Suprapubic skin (tissue), 4 donors: ENCODE results near the gene ACTG1.

Experiments
- POLR2A ChIP-seq, 2 donors: fragments of 450-650 bp; IDR thresholded peaks; one replicate each; pipeline ENCODE4 v1.6.1; 2017; ENCODE audit warnings: antibody characterized with exemption in 2 of 2, mild to moderate bottlenecking in 2 of 2, moderate library complexity in 2 of 2
- POLR2AphosphoS5 ChIP-seq, 3 donors: sonication (generic); formaldehyde crosslinking; IDR thresholded peaks; one replicate each; pipeline ENCODE4 v1.6.1; 2017; ENCODE audit warnings: antibody characterized with exemption in 3 of 3
- TF ChIP-seq, protein P1 (sequence below), 2 donors: fragments of 200-600 bp in 1 of 2; fragments of 450-650 bp in 1 of 2; sonication (generic) in 1 of 2; IDR thresholded peaks; one replicate each; pipeline ENCODE4 v1.5.1; 2016 to 2019; ENCODE audit warnings: antibody characterized with exemption in 2 of 2, mild to moderate bottlenecking in 1 of 2, moderate library complexity in 1 of 2

- TF ChIP-seq POLR2AphosphoS5 (IDR thresholded peaks at IDR 0.05) (no peak), POLR2A (IDR thresholded peaks at IDR 0.05) (no peak)
- TF ChIP-seq, protein P1, sequence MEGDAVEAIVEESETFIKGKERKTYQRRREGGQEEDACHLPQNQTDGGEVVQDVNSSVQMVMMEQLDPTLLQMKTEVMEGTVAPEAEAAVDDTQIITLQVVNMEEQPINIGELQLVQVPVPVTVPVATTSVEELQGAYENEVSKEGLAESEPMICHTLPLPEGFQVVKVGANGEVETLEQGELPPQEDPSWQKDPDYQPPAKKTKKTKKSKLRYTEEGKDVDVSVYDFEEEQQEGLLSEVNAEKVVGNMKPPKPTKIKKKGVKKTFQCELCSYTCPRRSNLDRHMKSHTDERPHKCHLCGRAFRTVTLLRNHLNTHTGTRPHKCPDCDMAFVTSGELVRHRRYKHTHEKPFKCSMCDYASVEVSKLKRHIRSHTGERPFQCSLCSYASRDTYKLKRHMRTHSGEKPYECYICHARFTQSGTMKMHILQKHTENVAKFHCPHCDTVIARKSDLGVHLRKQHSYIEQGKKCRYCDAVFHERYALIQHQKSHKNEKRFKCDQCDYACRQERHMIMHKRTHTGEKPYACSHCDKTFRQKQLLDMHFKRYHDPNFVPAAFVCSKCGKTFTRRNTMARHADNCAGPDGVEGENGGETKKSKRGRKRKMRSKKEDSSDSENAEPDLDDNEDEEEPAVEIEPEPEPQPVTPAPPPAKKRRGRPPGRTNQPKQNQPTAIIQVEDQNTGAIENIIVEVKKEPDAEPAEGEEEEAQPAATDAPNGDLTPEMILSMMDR (IDR thresholded peaks at IDR 0.05) = no peak
These were observed 20.8 kb downstream of the ACTG1 start for GRCh38 chr17:81491761-81492160.
